NCI-H2196 (cell line): Measurements from ENCODE around the gene SYTL3.
"Not testable (repeated sequence)": the region's sequence is repeated elsewhere in the genome, so short reads cannot be mapped to it uniquely, and the experiment has no call there.

ENCODE experiments used
- DNase-seq: peaks from one replicate; lab custom pipeline; 2025; ENCODE audit not compliant: unreplicated experiment; lab: John Stamatoyannopoulos, UW

The SYTL3 gene

DNA sequence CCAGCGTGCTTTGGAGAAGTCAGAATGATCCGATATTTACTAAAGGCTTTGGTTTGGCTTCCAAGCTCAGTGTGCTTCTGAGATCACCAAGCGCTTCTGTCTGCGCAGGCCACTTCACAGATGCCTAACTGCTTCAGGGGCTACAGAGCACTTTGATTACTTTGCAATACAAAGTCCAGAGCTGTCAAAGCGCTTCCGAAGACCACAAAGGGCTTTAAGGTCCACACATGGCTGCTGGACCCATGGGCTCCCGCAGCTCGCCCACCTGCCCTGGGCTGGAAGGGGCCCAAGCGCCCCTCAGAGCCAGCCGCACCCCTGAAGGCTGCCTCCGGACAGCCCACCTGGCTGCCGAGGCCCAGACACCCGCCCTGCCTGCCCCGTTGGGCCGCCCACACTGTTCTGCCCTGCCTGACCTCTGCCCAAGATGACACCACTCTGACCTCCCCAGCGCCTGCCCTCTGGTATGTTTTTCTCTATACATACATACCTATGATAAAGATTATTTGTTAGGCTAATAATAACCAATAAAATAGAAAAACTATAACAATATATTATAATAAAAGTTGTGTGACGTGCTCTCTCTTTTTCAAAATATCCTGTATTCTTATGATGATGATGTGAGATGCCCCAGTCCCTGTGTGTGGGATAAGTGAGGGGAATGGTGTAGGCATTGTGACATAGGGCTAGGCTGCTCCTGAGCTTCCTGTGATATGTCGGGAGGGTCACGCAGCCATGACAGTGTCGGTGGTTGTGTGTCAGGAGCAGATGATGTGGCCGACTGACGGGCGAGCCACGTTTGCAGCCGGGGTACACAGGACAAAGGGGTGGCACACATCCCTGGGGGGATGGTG is 27.9 kb upstream of the SYTL3 start:
- DNase-seq = no peak

DNA sequence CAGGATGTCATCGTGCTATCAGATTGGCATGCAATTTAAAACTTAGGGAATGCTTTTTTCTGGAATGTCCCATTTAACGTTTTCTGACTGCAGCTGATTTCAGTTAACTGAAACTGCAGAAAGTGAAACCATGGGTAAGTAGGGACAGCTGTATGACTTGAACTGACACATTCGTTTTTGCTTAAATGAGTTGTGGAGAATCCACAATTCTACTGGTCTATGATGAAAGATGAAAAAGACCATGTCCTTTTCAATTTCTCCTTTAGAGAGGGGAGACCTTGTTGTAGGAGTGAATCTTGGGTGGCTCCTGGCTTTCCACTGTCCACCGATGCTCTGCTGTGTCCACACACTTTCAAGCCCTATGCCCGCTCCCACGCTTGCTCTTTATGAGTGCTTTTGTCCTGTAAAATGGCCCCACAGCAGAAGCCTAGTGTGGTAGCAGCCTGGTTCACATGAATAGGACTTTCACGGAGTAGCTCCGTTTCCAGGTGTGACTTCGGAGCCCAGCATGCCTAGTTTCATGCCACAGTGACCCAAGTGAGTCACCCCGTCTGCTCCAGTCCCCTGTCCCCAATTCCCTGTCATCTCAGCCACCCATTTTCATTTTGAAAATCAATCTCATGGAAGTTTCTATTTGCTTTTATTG is 27.2 kb upstream of the SYTL3 start:
- no peak for DNase-seq

DNA sequence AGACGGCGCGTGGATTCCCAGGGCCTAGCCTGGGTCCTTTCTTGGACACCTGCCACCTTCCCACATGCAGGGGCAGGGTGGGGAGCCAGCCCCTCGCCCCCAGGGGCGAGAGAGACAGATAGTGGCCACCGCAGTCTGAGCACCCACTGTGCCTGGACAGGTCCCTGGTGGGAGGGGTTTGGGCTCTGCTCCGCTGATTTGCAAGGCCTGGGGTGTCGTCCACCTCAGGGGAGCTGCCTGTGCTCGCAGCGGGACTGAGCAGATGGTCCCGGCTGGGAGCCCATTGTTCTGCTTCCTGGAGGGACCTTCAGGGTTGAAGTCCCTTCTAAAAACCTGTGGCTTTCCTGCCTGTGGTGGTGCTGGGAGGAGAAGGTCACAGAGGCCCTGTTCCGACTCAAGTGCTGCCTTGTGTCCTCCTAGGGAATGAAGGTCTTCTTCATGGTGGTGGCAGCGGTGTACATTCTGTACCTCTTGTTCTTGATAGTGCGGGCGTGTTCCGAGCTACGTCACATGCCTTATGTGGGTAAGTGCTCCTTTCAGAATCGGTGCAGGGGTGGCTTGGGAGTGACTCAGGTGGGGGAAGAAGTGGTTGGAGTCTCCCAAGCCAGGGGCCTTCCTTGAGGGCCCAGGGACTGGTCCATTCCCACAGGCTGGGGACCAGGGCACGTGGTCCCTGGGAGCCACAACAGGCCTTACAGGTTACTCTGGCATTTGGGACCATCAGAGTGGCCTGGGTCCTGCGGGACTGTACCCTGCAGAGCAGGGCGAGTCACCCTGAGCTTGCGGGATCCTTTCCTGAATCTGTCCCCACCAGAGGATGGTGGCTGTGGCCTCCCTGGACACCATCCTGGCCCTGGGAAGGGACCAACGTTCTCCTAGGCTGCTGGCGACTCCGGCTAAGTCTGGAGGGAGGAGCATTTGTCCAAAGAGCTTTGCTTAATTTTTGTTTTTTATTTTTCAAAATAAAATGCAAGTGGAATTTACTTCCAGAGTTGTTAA is 24.9 kb upstream of the SYTL3 start:
- no peak for DNase-seq

DNA sequence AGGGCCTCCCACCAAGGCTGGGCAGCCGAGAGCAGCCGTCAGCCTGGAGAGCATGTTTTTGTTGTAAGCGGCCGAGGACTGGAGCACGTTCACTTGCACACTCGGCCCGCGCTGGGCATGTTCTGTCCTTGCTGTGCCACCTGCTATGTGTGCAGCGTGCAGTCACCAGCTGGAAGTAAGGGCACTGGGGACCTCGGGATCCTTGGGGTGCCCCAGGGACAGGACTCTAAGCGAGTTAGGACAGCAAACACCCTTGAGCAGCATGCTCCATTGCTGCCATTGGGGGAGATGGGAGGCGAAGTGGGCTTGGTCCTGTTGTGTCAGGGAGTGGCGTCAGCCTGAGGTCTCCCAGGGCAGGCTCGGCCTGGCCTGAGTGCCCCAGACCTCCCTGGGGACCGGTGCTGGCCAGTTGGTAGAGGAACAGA is 24.0 kb upstream of the SYTL3 start:
- no peak for DNase-seq

DNA sequence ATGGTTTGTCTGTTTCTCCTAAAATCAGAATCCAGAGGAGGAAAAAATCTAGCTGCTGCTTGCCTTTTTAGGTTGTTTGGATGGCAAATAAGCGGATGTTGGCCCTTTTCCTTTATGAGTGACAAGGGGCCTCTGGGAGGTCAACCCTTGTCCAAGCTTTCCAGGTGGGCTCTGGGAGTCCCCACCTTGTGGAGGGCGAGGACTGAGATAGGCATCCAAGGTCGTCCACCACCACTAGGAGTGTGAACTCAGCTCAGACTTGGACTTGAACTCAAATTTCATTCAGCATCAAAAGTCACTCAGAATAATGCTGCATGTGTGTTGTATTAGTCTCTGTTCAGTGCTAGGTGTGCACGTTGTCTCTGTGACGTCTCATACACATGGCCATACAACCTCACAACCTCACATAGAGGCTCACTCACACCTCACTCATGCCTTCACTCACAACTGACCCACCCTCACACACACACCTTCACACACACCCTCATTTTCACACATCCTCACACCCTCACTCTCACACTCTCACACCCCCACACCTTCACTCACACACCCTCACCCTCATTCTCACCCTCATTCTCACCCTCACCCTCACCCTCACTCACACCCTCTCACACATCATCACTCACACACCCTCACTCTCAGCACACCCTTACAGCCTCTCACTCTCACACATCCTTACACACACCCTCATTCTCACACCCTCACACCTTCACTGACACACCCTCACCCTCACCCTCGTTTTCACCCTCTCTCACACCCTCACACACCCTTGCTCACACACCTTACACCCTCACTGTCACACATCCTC is 23.3 kb upstream of the SYTL3 start:
- DNase-seq = no peak

DNA sequence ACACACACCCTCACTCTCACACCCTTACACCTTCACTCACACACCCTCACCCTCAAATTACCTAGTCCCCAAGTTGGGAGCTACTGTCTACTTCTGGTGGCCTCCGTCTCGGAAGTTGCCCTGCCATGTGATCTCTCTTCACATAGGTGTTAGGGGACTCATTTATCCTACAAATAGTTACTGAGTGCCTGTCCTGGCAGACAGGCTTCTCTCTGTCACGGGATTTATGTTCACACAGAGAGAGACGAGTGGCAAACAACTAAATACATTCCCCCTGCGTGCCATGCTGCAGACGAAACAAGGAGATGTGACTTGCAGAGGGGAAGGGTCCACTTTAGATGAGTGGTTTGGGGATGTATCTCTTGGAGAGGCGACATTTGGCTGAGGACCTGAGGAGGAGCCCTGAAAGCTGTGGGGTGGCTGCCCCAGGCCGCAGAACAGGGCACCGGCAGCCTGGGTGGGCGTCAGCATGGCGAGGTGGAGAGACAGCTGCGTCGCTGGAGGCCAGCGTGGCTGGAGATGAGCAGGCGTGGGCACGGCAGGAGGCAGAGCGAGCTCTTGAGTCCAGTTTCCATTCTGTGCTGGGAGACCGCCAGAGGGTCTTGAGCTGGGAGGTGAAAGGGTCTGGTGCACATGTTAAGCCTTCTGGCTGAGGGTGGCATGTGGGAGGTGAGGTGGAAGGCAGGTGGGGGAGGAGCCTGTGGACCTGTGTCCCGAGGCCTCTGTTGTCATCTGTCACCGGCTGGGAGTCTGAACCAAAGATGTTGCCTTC is 22.5 kb upstream of the SYTL3 start:
- DNase-seq = no peak

DNA sequence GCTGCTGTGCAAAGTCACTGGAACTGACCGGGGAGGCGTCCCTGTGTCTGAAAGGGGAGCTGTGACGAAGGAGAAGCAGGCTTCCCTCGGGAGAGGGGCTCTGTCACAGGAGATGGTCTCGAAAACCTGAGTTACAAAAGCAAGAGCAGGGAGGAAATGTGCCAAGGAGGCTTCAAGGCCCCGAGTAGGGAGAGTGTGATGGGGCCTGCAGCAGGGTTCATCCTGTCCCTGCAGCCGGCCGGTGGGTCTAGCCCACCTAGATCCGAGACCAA is 22.0 kb upstream of the SYTL3 start:
- DNase-seq = no peak

DNA sequence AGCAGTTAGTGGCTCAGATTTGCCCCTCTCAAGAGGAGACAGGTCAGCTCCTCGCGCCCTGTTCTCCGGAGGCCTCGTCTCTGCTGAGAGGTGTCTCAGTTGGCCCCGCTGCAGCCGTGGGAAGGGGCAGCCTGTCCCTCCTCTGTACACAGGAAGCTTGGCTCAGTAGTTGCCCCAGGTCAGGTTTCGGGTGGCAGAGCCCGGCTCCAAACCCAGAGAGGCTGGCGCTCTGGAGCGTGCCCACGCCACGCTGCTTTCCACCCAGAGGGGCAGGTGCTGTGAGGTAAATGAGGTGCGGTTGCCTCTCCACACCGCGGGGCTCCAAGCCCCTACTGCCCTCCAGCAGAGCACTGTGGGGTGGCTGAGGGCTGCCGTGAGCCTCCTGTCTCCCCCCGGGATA is 21.3 kb upstream of the SYTL3 start:
- no peak for DNase-seq

DNA sequence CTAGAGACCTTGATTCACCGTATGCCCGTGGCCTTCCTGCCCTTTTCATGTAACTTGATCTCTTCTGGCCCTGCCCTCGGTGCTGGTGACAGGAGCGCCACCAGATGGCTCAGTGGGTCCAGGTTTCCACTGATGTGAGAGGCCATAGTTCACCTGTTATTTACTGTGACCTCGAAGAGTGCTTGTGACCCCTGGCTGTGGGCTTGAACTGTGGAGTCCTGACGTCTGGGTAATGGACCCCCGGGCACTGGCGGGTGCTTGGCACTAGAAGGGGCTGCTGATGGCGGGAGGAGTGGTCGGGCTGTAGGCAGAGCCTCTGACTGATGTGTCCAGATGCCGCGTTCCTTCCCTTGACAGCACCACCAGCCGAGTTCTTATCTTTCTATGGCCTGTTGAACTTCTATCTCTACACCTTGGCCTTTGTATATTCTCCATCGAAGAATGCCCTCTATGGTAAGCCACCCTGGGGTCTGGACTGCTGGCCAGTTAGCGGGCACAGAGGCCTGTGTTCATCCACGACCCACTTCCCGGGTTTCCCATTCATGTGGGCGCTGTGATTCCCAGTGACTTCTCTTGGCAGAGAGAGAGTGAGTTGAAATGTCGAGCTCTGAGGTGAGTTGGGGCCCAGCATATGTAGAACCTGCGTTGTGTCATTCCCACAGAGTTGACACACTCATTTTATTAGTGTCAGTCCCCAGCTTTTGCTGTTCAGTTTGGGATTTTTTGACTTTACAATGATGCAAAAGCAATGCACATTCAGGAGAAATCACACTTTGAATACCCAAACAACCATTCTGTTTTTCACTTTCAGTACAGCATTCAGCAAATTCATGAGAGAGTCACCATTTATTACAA is 20.3 kb upstream of the SYTL3 start:
- no peak for DNase-seq

DNA sequence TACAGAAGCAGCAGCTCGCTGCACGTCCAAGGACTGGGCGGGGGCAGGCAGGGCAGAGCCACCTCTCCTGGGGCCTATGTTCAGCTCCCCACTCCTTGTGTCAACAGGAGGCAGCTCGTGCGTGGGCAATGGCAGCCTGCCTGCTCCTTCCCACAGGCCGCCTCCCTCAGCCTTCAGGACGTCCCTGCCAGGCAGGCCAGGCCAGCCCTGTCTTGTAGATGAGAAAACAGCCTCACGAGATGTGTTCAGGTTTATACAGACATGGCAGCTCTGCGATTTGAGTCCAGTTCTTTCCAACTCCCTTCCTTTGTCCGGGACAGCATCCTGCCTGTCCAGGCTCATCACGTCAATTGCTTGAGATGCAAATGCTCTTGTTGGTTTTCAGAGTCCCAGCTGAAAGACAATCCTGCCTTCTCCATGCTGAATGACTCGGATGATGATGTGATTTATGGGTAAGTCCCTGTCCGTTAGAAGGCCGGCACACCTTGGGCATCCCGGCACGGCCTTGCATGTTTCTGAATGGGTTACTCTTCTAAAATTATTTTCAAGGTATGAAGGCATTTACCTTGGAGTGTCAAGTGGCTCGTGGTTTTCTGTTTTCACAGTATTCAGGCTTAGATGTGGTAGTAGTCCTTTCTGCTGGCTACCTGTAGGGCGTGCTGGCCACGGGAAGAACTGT is 18.8 kb upstream of the SYTL3 start:
- DNase-seq = no peak

DNA sequence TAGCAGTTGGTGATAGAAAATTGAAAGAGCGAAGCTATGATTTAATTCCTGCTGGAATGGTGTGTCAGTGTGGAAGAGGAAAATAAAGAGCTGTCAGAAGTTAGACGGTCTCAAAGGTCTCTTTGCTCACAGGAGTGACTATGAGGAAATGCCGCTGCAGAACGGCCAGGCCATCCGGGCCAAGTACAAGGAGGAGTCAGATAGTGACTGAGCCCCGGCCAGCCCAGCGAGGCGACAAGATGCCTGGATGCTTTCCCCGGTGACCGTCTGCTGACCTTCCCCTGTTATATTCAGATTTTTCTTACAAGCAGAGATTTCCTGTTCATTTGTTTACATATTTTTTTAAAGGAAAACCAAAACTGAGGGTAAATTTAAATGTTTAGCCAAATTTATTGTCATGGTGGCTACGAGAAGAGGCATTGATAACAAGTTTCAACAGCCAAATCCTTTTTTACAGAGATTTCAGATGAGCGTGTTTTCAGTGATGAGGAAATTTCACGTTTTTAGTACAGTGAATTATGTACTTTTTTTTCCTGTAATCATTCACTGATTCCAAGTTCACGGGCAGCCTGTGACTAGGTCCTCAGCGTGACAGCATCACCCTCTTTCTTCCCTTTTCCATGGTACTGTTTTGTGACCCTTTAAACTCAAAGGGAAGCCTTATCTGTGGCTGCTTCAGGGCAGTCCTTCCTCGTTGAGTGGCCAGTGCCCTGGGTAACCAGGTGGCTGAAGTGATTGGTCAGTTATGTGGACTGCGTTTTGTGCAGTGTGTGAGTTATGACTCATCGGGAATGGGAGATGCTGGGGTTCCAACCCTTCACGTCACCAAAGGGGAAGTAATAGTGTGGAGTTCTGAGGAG is 17.9 kb upstream of the SYTL3 start:
- DNase-seq = no peak

DNA sequence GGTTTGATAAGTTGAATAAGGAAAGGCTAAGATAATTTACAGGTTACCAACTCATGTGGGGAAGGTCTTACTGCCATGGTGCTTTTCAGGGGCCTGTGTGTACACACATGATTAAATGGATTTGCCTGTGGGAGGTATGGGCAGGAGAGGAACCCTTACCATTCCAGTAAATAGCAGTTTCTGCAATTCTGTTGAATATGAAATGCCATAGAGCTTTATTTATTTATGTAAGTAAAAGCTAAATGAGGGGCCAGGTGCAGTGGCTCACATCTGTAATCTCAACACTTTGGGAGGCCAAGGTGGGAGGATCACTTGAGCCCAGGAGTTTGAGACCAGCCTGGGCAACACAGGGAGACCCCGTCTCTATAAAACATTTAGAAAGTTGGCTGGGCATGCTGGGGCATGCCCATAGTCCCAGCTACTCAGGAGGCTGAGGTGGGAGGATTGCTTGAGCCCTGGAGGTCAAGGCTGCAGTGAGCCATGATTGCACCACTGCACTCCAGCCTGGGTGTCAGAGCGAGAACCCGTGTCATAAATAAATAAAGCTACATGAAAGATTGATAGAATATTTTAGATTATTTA is 17.2 kb upstream of the SYTL3 start:
- DNase-seq = not testable (repeated sequence)

DNA sequence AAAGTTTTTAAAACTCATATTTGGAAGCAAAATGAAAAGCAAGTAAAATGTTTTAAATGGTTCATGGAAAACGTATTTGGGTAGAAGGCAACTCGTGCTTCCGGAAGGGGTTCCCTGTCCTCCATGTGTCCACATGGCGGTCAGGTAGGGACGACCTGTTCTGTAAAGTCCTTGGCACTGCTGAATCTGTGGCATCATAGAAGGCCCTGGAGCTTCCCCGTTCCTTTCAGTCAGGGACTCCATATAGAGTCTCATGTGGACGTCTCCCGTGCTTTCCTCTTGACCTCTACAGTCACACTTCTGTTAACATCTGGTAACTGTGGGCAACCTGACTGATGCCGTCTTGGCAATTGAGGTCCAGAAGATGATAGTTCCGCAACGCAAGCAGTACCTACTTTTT is 16.7 kb upstream of the SYTL3 start:
- DNase-seq = no peak

DNA sequence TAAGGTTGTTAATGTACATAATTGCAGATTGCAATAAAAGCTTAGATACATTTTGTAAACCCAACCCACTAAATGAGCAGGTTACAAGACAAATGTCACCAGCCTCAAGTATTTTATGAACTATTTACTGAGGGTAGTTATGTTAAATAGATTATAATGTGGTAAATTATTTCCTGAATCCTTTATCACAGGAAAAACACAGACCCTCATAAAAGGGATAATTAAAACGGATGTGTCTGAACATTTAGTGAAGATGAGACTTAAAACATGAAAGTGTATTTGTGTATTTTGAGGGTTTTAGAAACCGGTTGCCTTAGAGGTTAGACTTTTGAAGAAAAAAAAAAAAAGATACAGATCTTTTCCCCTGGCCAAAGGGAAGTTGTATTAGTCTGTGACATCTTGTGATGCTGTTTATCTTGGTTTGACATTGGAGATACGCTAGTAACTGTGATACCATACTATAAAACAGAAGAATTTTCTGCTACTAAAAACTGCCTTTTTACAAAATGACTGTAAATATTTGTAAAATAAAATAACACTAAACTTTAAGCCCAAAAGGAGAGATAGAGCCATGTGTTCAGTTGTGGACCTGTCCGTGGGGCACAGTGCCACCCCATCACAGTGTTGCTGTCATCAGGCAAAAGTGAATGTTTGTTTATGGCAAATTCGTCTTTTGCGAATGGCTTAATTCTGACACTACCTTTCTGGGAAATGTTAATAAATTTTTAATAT is 15.0 kb upstream of the SYTL3 start:
- DNase-seq = no peak

DNA sequence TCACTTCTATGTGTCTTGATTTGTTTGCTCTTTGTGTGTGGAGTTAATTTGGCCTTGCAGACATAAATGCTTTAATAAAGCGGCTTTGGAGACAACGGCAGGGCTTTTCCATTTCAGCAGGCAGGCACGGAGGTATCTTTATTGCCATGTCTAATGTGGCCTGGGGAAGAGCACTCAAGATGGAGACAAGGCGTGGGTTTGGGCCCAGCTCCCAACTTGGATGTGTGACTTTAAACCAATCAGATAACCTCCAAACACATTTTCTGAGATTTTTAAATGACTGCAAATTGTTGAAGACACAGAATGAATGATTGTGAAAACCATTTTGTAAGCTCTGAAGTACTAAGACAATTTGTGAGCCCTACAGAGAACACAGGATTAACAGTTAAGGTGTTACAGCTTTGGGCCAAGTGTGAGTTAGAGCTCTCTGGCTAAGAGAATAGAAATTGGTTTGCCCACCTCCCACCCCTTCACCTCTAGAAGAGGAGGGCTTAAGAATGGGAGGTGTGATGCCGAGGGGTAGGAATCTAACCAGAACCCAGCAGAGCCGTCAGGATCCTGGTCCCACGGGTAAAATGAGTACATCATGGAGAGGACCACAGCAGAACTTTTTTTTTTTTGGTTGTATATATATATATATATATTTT is 14.3 kb upstream of the SYTL3 start:
- no peak for DNase-seq

DNA sequence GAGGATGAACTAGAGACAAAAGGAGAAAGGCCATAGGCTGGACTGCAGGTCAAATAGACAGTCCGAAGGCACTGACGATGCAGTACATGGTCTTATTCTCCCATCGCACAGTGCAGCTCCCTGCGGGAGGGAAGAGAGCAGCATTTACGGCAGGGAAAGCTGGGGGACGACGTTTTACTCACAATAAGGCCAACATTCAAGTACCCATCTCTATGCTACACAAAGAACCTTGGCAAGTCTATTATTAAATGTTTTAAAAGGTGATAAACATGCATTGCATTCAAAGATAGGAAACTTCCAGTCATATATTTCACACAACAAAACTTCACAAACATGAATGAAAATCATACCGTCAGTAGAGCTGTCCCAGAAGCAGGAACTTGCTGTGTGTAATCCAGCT is 13.1 kb upstream of the SYTL3 start:
- no peak for DNase-seq
